OCI-LY7 (cell line): Measurements from ENCODE around the gene SEMA5A. TPM values are rescaled to one million over a fixed set of nuclear protein-coding genes. Genes with fewer than 3 reads are reported as not detected.

Experiments
- BruUV-seq: library from RNA; stranded (reverse); fragments of 400-500 nt; replicated peaks from 2 replicates; lab custom pipeline; 2021; lab: Mats Ljungman, UMichigan
- CTCF ChIA-PET: fragments of 300-600 bp; sonication (Branson Sonifier 250); formaldehyde crosslinking; loops from one replicate; lab custom pipeline; 2022; ENCODE audit warnings: antibody characterized with exemption; ENCODE audit not compliant: unreplicated experiment; lab: Charles Lee
- POLR2A ChIA-PET: fragments of 300-600 bp; sonication (Branson Sonifier 250); formaldehyde crosslinking; loops from one replicate; lab custom pipeline; 2022; ENCODE audit warnings: antibody characterized with exemption; lab: Charles Lee
- DNase-seq: peaks from one replicate; pipeline ENCODE4 v3.0.0-alpha.2; 2015; ENCODE audit warnings: low spot score
- H2AFZ ChIP-seq: fragments of 200-600 bp; sonication (generic), shearing (Covaris generic); 2 replicates; pipeline ENCODE4 v1.6.1; 2014; ENCODE audit warnings: mild to moderate bottlenecking, antibody characterized with exemption, low read length, moderate library complexity
- H3K27ac ChIP-seq: fragments of 200-600 bp; sonication (generic); 2 replicates; pipeline ENCODE4 v1.5.1; 2014; ENCODE audit warnings: mixed run types, low read depth, mild to moderate bottlenecking, moderate library complexity, low read length, inconsistent platforms; ENCODE audit not compliant: poor library complexity, severe bottlenecking
- H3K36me3 ChIP-seq: fragments of 200-600 bp; sonication (generic); 2 replicates; pipeline ENCODE4 v1.6.1; 2014; ENCODE audit warnings: mild to moderate bottlenecking, antibody characterized with exemption, low read length, moderate library complexity, mixed read lengths; ENCODE audit not compliant: insufficient read depth
- H3K4me1 ChIP-seq: fragments of 200-600 bp; sonication (generic); 2 replicates; pipeline ENCODE4 v1.5.1; 2014; ENCODE audit warnings: mild to moderate bottlenecking, low read length; ENCODE audit not compliant: insufficient read depth, poor library complexity, severe bottlenecking
- H3K4me2 ChIP-seq: fragments of 200-600 bp; sonication (generic); 2 replicates; pipeline ENCODE4 v1.6.1; 2014; ENCODE audit warnings: mild to moderate bottlenecking, low read length
- H3K4me3 ChIP-seq: fragments of 200-600 bp; sonication (generic); 2 replicates; pipeline ENCODE4 v1.5.1; 2014; ENCODE audit warnings: mild to moderate bottlenecking, low read depth, low read length; ENCODE audit not compliant: poor library complexity, severe bottlenecking
- H3K79me2 ChIP-seq: fragments of 200-600 bp; sonication (generic); 2 replicates; pipeline ENCODE4 v1.6.1; 2016; ENCODE audit warnings: low read depth, mild to moderate bottlenecking, low read length, moderate library complexity, mixed read lengths; ENCODE audit not compliant: insufficient read depth
- H3K9me2 ChIP-seq: fragments of 200-600 bp; sonication (generic); 2 replicates; pipeline ENCODE4 v1.6.1; 2016; ENCODE audit warnings: mild to moderate bottlenecking, low read length, mixed read lengths; ENCODE audit not compliant: insufficient read depth
- H3K9me3 ChIP-seq: fragments of 200-600 bp; sonication (generic); 2 replicates; pipeline ENCODE4 v1.6.1; 2014; ENCODE audit warnings: mild to moderate bottlenecking, mixed run types, low read length, mixed read lengths
- H4K20me1 ChIP-seq: fragments of 200-600 bp; sonication (generic); 2 replicates; pipeline ENCODE4 v1.6.1; 2014; ENCODE audit warnings: mild to moderate bottlenecking, antibody characterized with exemption, low read length, moderate library complexity, mixed read lengths; ENCODE audit not compliant: insufficient read depth
- EZH2phosphoT487 ChIP-seq: fragments of 200-600 bp; sonication (generic); IDR thresholded peaks from 2 replicates; pipeline ENCODE4 v1.6.1; 2018; ENCODE audit warnings: low read depth, borderline replicate concordance, mild to moderate bottlenecking, mixed run types, antibody characterized with exemption, low read length, moderate library complexity, mixed read lengths
- intact Hi-C: fragments of 100-400 bp; cut with micrococcal nuclease; formaldehyde crosslinking; loops from one replicate; pipeline ENCODE4 v1.10.0; 2022; ENCODE audit not compliant: unreplicated experiment
- total RNA-seq, 2 experiments: library from RNA; depleted of rRNA in 1 of 2; stranded (reverse); fragments of >200 nt in 1 of 2; shearing (Covaris generic) in 1 of 2; gene quantifications; 2 replicates each; pipeline ENCODE4 v1.2.3, GENCODE V29; 2014 to 2022
- TF ChIP-seq, protein P1 (sequence below): fragments of 200-600 bp; sonication (generic); conservative IDR thresholded peaks from 2 replicates; pipeline ENCODE4 v1.5.1; 2014; ENCODE audit warnings: mild to moderate bottlenecking, antibody characterized with exemption, low read length, moderate library complexity, mixed read lengths

The SEMA5A gene
- total RNA-seq, 2 experiments from 2014 or later, result not detected

DNA sequence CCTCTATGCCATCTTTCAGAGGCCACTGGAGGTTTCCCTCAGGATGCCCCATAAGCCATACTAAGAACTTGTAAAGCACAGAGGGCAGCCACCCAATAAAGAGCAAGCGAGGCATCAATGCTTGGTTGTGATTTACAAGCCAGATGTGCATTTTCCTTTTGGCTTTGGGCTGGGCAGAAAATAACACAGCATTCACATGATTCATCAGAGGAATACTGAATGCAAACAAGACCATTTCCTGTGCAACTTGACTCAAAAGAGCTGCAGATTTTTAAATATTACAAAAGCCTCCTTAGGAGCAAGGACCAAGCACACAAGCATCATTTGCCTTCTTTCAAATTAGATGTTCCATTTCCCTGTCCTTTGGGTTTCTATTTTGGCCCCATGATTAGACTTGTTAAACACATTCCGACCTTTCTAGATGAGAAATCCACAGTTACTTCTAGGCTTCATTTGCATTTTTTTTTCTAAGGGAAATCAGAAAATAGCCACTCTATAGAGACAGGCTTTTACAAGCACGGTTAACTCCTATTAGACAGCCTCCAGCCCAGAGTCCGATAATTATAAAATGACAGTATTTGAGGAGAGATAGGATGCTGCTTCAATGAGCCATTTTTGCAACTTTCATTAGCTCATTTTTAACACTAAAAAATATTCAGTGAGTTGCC lies 207.8 kb downstream of the SEMA5A start:
- BruUV-seq, result no TSS peak

GRCh38 chr5:9335754-9336495 lies 209.9 kb downstream of the SEMA5A start:
- Histone ChIP-seq H3K27ac (no peak overlapping the region), H3K9me2 (0 out of 2 replicates have a peak, but pooled peaks cover 3% of the 10 kb centered on the region), H4K20me1 (no peaks in the 10 kb centered on the region), H3K36me3 (no peaks in the 10 kb centered on the region), H3K4me1 (no peaks in the 10 kb centered on the region), H3K4me2 (no peak overlapping the region), H3K79me2 (no peaks in the 10 kb centered on the region), H2AFZ (no peak overlapping the region), H3K9me3 (no peaks in the 10 kb centered on the region), H3K4me3 (no peak overlapping the region)
- CTCF ChIA-PET, result no interaction called here
- POLR2A ChIA-PET, result no interaction called here
- intact Hi-C loops, result no loop called here
- no TSS peak for BruUV-seq
- TF ChIP-seq, protein P1, sequence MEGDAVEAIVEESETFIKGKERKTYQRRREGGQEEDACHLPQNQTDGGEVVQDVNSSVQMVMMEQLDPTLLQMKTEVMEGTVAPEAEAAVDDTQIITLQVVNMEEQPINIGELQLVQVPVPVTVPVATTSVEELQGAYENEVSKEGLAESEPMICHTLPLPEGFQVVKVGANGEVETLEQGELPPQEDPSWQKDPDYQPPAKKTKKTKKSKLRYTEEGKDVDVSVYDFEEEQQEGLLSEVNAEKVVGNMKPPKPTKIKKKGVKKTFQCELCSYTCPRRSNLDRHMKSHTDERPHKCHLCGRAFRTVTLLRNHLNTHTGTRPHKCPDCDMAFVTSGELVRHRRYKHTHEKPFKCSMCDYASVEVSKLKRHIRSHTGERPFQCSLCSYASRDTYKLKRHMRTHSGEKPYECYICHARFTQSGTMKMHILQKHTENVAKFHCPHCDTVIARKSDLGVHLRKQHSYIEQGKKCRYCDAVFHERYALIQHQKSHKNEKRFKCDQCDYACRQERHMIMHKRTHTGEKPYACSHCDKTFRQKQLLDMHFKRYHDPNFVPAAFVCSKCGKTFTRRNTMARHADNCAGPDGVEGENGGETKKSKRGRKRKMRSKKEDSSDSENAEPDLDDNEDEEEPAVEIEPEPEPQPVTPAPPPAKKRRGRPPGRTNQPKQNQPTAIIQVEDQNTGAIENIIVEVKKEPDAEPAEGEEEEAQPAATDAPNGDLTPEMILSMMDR, result no peak
- TF ChIP-seq EZH2phosphoT487, result no peak
- no peak for DNase-seq

More for the DNA sequence above, 207.8 kb downstream of the SEMA5A start:
- H3K27ac ChIP-seq, result no peak overlapping the region
- no peak overlapping the region for H2AFZ ChIP-seq
- CTCF ChIA-PET, result interaction anchor here (0.6 kb wide), 1 partner anchor 165 kb away, joined by 3 read pairs; no protein-coding TSS in a partner anchor
- 0 out of 2 replicates have a peak, but pooled peaks cover 3% of the 10 kb centered on the region for H3K9me2 ChIP-seq
- POLR2A ChIA-PET, result no interaction called here
- H3K4me1 ChIP-seq, result no peaks in the 10 kb centered on the region
- intact Hi-C loops, result no loop called here
- H3K79me2 ChIP-seq, result no peaks in the 10 kb centered on the region
- no peak for TF ChIP-seq EZH2phosphoT487
- TF ChIP-seq, protein P1, result no peak
- H3K9me3 ChIP-seq, result no peaks in the 10 kb centered on the region
- H3K4me3 ChIP-seq, result no peak overlapping the region
- H4K20me1 ChIP-seq, result no peaks in the 10 kb centered on the region
- H3K36me3 ChIP-seq, result no peaks in the 10 kb centered on the region
- no peak for DNase-seq
- no peak overlapping the region for H3K4me2 ChIP-seq

GRCh38 chr5:9335269-9335668 lies 210.6 kb downstream of the SEMA5A start:
- Histone ChIP-seq H3K9me2 (0 out of 2 replicates have a peak, but pooled peaks cover 3% of the 10 kb centered on the region), H3K4me2 (no peak overlapping the region), H3K36me3 (no peaks in the 10 kb centered on the region), H3K27ac (no peak overlapping the region), H3K4me3 (no peak overlapping the region), H4K20me1 (no peaks in the 10 kb centered on the region), H3K9me3 (no peaks in the 10 kb centered on the region), H3K79me2 (no peaks in the 10 kb centered on the region), H2AFZ (no peak overlapping the region), H3K4me1 (no peaks in the 10 kb centered on the region)
- CTCF ChIA-PET, result no interaction called here
- TF ChIP-seq, protein P1, result no peak
- no peak for TF ChIP-seq EZH2phosphoT487
- DNase-seq, result no peak
- BruUV-seq, result no TSS peak
- intact Hi-C loops, result no loop called here
- POLR2A ChIA-PET, result no interaction called here
